NAMALWA (cell line): ENCODE data around the gene CTTNBP2NL.

Experiments
- DNase-seq: peaks from one replicate; pipeline ENCODE4 v3.0.0-alpha.2; 2015; ENCODE audit warnings: low spot score

Gene CTTNBP2NL

DNA sequence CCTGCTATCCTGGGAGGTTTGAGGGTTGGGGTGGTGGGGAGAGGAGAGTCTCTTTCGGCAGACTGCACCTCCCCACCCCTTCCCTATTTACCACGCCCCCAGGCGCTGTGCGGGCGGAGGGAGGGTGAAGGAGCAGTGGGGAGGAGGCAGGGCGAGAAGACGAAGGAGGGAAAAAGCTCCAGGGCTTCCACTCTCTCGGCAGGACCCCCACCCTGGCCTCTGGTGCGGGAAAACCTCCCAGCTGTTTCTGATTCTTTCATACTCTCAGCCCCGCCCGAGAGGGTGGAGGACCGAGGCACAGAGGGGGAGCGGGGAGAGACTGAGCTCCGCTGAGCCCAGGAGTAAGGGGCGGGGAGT lies 111.9 kb downstream of the CTTNBP2NL start:
- DNase-seq = peak; percentile 64

DNA sequence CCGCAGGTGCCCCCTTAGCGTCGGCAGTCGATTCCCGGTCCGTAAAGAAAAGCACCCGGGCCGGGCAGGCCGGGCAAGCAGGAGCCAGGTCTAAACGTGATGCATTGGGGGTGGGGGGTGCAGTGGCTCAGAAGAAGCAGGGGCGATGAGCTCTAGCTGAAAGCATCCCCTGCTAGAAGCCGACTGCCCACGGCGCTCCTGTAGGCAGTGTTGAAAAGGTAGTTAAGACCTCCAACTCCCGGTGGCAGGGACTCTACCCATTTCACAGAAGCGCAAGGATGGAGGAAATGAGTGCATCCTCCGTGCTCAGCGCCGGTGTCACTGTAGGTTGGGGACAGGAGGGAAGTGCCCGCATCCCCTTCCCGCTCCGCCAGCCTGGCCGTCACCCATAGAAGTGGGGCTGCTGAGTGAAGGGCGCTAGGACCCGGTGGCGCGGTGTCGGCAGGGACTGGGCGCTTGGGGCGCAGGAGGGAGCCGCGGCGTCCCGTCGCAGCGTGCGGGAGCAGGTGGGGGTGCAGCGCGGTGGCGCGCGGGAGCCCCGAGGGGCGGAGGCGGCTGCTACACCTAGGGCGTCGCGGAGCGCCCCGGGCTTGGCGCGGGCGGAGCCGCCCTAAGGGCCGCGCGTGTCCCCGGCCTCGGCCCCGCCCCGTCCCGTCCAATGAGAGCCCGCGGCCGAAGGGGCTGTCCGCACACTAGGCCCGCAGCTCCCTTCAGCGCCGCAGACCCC lies 112.4 kb downstream of the CTTNBP2NL start, which contains the start of gene WNT2B:
Gene WNT2B, plus strand, starts transcription at position 688 of the 727 bp plus-strand sequence. CDS start 298 bp downstream, outside the sequence.
- peak; percentile 50 for DNase-seq

DNA sequence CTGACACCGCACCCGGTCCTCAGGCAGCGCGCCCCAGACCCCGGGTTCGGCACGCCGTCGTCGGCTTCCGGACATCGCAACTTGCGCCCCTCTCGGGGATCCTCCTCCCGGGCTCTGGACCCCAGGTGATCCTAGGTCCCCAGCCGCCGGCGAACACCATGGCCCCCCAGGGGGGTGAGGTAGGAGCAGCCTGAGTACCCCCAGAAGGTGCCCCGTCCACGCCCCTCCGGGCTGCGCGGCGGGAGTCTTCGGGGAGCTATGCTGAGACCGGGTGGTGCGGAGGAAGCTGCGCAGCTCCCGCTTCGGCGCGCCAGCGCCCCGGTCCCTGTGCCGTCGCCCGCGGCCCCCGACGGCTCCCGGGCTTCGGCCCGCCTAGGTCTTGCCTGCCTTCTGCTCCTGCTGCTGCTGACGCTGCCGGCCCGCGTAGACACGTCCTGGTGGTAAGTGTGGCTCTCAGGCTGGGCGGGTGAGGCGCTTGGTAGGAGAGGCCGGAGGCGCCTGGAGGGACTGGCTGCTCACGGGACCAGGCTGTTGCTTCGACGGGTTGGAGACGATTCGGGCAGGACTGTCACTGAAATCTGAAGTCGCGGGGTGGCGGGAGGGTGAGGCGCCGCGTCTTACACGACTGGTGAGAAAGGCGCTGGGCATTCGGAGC lies 113.1 kb downstream of the CTTNBP2NL start:
- no peak for DNase-seq

DNA sequence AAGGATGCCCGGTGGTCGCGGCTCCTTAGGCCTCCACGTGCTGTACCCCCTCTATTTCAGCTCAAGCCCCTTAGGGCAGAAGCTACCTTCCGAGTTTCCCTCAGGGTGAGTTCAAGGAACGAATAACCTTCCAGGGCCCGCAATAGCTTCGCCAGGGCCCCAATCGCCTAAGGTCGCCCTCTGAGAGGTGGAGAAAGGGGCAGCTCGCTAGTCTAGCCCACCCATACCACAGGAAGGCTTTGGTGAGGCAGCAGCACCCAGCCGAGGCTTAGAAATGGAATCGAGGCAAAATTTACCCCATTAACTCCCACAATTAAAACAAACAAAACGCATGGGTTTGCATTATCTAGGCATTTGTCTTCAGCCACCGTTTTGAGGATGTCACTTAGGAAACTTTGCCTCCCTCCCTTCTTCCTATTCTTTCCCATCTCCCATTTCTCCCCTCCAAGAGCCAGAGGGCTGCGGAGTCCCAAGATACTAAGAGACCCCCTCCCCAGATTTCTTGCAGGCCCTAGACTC lies 113.7 kb downstream of the CTTNBP2NL start:
- DNase-seq = no peak

DNA sequence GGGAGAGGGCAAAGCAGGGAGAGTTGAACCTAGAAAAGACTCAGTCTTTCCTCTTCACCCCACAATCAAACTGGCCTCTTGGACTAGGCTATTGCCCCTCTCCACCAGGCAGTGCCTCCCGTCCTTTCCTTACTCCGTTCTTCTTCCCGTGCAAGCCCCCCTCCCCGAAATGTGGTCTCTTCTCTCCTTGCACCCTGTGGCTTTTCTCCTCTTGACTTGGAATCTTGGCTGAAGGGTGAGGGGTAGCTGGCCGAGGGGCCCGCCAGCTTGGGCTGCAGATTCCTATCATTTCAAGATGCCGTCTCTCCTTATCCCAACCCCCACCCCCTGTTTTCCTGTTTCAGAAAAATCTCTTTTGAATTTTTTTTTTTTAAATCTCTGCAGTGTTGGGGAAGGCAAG lies 114.3 kb downstream of the CTTNBP2NL start:
- no peak for DNase-seq
